Measurements from ENCODE around the gene RGL4.

DNA sequence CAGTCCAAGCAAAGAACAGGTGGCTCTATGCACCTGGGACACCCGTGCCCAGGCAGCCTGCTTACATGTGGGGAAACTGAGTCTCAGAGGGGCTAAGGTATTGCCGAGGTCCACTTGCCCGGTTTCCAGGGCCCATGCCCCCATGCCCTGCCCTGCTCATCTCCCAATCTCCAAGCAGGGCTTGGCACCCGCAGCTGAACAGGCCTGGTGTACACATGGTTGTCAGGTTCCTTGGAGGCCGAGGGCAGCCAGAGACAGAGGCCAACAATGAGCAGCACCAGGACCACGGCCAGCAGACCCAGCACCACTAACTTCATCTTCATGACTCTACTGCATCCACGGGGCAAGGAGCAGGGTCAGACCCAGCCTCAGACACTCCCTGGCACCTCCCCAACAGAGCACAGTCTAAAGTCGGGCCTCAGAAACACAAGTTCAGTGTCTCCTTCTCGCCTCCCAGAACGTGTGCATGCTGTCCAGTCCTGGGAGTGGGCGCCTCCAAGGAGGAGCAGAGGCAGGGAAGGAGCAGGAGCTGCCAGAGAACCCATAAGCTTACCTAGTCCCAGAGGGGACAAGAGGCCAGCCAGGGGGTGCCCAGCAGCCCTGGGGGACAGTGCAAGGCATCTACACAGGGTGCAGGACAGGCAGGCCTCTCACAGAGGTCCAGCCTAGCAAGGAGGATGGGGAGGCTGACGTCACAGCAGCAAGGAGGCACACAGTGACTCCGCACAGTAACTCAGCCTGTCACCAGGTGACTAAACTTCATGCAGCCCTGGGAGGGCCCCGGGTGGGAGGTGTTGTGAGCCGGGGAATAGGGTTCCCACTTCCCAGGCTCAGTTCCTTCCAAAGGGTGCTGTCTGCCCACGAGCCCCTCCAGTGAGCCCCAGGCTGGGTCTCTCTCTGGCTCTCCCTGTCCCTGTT, 20.2 kb upstream of the RGL4 start:
- TF ChIP-seq, protein P1, sequence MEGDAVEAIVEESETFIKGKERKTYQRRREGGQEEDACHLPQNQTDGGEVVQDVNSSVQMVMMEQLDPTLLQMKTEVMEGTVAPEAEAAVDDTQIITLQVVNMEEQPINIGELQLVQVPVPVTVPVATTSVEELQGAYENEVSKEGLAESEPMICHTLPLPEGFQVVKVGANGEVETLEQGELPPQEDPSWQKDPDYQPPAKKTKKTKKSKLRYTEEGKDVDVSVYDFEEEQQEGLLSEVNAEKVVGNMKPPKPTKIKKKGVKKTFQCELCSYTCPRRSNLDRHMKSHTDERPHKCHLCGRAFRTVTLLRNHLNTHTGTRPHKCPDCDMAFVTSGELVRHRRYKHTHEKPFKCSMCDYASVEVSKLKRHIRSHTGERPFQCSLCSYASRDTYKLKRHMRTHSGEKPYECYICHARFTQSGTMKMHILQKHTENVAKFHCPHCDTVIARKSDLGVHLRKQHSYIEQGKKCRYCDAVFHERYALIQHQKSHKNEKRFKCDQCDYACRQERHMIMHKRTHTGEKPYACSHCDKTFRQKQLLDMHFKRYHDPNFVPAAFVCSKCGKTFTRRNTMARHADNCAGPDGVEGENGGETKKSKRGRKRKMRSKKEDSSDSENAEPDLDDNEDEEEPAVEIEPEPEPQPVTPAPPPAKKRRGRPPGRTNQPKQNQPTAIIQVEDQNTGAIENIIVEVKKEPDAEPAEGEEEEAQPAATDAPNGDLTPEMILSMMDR (IDR thresholded peaks at IDR 0.05), result no peak
- TF ChIP-seq POLR2A (IDR thresholded peaks at IDR 0.05), result no peak
- TF ChIP-seq EP300 (IDR thresholded peaks at IDR 0.05), result no peak

Measured in ovary (tissue), 3 donors.